Fibroblast of the conjunctiva (primary cell): ENCODE data around the gene MASP2.
A peak's percentile ranks its signal among the peaks of the same experiment; 100 is the strongest.
"Not testable (repeated sequence)": the region's sequence is repeated elsewhere in the genome, so short reads cannot be mapped to it uniquely, and the experiment has no call there.

Experiments
- DNase-seq: peaks from one replicate; pipeline ENCODE4 v3.0.0-alpha.2; 2010; ENCODE audit warnings: low read depth

The MASP2 gene

DNA sequence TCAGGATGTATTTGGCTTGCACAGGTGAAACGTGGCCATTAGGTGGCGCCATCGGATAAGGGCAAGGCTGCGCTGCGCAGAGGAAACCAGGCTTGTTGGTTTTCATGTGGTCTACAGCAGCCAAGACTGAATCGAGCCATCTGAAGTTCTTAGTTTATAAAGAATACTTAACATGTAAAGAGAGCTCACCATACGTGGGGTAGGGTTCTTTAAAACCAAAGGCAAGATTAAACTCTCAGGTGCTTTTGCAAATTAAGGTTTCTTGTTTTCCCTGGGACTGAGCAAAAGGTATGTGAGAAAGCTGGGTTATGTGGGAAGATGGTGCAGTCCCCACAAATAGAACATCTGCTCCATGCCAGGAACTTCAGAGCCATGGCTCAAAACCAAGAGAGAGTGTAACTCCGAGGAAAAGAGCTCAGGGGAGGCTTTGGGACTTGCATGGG lies 9.3 kb downstream of the MASP2 start:
- peak; percentile 83 for DNase-seq

DNA sequence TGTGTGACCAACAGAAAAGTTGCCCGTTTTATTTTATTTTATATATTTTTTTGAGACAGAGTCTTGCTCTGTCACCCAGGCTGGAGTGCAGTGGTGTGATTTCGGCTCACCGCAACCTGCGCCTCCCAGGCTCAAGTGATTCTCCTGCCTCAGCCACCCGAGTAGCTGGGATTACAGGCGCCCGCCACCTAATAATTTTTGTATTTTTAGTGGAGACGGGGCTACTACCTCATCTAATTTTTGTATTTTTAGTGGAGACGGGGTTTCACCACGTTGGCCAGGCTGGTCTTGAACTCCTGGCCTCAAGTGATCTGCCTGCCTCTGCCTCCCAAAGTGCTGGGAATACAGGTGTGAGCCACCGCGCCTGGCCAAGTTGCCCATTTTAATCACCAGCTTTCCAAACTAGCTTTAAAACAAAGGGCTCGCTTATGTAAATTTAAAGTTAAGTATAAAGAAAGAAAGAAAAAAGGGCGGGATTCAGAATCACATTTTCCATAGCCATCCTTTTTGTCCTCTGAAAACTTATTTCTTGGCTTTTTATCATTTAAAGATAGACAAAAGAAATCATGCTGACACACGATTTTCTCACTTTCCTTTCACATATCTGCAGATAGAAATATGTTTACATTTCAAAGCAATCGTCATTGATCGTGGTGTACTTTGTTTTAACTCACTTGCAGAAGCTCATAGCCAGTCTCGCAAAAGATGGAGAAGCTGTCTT lies 9.9 kb downstream of the MASP2 start:
- DNase-seq: not testable (repeated sequence)

DNA sequence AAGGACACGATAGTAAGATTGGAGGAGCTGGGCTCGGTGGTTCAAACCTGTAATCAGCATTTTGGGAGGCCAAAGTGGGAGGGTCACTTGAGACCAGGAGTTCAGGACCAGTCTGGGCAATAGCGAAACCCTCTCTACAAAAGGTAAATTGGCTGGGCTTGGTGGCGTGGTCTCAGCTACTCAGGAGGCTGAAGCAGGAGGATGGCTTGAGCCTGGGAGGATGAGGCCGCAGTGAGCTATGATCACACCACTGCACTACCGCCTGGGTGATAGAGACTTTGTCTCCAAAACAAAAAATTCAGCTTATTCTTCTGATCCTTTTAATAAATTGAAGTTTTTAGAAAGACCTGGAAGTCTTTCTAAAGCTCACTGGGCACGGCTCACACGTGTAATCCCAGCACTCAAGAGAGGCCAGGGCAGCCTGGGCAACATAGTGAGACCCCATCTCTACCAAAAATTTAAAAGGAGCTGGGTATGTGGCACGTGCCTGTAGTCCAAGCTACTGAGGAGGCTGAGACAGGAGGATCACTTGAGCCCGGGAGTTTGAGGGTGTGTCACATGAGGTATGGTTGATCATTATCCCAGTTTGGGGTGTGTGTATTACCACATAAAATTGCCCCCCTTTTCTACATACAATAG lies 15.3 kb downstream of the MASP2 start:
- no peak for DNase-seq

DNA sequence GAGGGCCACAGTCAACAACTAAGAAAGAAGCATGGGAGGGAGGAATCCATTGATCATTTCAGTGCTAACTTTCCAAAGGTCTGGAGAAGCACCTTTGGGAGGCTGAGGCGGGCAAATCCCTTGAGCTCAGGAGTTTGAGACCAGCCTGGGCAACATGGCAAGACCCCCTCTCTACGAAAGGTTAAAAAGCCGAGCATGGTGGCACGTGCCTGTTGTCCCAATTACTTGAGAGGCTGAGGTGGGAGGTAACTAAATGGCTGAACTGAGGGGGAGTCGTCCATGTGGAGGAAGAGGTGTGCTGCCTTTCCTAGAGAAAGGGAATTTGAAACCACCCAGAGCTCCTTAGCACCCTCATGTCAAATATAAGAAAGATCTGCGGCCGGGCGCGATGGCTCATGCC lies 16.2 kb downstream of the MASP2 start:
- DNase-seq: no peak

DNA sequence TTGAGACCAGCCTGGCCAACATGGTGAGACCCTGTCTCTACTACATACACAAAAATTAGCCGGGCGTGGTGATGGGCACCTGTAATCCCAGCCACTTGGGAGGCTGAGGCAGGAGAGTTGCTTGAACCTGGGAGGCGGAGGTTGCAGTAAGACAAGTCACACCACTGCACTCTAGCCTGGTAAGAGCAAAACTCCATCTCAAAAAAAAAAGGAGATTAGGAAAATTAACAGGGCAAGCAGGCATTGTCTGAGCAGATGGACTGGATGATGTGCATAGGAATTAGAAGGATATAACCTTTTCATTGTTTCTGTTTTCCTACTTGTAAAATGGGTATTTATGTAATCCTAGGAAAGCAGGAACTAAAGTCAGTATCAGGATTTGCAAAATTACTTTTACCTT lies 19.0 kb downstream of the MASP2 start:
- DNase-seq: no peak

DNA sequence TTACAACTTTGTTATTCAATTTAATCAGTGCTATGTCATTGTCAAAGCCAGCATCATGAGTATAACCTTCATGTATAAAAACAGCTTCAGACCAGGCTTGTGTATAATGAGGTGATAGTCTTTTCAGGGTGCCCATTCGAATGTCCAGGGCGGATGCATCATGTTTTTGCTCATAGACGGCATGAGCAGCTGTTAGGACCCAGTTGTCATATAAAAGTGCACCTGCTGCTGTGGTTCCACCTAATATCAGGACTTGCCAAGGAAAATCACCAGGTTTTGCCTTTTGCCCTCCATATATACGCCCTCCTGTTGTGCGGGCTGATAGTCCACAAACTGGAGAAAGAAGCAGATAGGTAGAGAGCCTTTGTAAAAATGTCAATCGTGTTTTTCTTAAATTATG lies 19.7 kb downstream of the MASP2 start:
- no peak for DNase-seq

DNA sequence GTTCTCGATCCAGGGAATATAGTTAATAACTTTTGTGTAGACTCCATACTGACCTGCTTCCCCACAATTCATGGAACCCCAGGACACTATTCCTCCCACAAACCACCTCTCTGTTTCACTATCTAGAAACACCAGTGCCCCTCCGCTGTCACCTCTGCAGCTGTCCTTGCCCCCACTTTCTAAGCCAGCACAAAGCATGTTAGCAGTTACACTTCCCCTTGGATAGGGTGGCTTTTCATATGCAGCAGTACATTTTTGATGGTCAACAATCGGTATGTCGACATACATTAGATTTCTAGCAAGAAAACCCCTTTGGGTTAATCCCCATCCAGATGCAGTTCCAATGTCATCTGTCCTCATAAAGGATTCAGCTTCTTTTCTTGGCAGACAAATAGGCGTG lies 20.1 kb downstream of the MASP2 start:
- DNase-seq: no peak

DNA sequence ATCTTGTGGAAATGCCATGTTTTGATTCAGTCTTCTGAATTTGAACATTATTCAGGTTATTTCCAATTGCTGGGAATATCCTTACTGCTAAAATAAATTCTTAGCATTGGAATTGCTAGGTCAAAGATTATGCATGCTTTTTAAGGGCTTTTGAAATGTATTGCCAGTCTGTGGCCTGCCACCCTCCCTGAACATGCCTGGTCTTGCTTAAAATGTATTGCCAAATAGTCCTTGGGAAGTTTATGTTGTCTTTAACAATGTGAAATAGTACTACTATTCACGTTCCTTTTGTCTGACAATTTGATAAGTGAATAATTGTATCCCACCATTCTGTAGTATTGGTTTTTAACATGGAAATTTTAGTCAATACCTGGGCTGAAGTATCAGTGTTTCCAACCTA lies 21.0 kb downstream of the MASP2 start:
- no peak for DNase-seq

DNA sequence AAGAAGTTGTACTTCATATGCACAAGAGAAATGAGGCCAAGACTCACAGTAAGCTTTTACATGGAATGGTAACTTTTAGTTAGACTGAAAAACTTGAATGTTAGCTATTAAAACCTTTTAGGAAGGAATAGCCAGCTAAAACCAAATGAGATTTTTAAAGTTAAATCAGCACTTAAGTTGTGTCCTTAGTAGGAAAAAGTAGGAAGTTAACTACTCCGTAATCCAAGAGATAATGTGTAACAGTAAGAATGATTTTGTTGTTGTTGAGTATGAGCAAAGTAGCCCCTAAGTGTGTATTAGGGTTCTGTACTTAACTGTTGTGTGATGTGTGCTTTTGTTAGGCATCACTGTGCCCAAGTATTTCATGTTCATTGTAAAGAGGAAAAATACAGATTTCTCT lies 21.4 kb downstream of the MASP2 start:
- DNase-seq: no peak

DNA sequence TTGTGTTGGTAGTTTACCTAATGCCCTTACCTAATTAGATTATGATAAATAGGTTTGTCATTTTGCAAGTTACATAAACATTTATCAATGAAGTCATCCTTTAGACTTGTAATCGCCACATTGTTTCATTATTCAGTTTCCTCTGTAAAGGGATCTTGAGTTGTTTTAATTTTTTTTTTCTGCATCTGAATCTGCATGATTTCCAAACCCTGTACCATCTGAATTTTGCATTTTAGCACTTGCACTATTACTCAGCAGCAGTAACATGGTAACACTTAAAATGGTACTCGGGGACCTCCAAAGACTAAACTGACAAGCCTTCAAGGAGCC lies 22.2 kb downstream of the MASP2 start:
- DNase-seq: no peak

DNA sequence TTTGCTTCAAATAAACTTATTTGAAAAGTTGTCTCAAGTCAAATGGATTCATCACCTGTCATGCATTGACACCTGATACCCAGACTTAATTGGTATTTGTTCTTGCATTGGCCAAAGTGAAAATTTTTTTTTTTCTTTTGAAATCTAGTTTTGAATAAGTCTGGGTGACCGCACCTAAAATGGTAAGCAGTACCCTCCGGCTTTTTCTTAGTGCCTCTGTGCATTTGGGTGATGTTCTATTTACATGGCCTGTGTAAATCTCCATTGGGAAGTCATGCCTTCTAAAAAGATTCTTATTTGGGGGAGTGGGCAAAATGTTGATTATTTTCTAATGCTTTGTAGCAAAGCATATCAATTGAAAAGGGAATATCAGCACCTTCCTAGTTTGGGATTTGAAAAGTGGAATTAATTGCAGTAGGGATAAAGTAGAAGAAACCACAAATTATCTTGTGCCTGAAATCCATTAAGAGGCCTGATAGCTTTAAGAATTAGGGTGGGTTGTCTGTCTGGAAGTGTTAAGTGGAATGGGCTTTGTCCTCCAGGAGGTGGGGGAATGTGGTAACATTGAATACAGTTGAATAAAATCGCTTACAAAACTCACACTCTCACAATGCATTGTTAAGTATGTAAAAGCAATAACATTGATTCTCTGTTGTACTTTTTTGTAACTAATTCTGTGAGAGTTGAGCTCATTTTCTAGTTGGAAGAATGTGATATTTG lies 22.7 kb downstream of the MASP2 start:
- DNase-seq: no peak

DNA sequence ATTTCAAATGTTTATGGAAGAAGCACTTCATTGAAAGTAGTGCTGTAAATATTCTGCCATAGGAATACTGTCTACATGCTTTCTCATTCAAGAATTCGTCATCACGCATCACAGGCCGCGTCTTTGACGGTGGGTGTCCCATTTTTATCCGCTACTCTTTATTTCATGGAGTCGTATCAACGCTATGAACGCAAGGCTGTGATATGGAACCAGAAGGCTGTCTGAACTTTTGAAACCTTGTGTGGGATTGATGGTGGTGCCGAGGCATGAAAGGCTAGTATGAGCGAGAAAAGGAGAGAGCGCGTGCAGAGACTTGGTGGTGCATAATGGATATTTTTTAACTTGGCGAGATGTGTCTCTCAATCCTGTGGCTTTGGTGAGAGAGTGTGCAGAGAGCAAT lies 23.8 kb downstream of the MASP2 start:
- DNase-seq: no peak

DNA sequence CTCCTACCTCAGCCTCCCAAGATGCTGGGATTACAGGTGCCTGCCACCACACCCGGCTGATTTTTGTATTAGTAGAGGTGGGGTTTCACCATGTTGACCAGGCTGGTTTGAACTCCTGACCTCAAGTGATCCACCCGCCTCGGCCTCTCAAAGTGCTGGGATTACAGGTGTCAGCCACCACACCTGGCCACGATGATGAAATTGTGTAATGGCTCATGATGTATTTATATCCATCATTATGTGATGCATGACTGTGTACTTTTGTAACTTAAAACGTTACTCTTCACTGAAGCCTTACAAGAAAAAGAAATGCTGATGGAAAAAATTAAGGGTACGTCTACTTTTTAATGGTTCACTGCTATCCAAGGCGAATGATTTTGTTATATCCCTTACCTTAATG lies 27.1 kb downstream of the MASP2 start:
- DNase-seq: no peak

DNA sequence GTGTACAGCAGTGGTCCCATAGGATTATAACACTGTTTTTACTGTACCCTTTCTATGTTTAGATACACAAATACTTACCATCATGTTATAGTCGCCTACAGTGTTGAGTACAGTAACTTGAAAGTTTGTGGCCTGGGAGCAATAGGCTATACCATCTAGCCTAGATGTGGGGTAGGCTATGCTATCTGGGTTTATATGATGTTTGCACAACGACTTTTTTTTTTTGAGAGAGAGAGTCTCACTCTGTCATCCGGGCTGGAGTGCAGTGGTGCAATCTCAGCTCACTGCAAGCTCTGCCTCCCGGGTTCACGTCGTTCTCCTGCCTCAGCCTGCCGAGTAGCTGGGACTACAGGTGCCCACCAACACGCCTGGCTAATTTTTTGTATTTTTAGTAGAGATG lies 27.7 kb downstream of the MASP2 start:
- DNase-seq: not testable (repeated sequence)

DNA sequence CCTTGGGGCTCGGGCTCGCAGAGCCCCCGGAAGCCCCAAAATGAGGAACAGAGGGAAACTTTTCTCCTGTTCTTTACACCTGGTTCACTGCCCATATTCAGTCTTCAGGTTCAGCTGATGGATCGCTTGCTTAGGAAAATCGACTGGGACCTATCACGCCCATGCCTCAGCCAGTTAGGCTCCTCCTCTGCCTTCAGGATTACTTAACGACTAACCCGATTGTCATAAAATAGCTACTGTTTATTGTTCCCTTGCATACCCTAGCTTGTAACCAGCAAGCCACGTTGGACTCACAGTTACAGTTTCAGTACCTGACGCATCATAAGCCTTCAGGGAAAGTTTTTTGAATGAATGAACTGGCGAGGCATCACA lies 33.9 kb downstream of the MASP2 start:
- no peak for DNase-seq

DNA sequence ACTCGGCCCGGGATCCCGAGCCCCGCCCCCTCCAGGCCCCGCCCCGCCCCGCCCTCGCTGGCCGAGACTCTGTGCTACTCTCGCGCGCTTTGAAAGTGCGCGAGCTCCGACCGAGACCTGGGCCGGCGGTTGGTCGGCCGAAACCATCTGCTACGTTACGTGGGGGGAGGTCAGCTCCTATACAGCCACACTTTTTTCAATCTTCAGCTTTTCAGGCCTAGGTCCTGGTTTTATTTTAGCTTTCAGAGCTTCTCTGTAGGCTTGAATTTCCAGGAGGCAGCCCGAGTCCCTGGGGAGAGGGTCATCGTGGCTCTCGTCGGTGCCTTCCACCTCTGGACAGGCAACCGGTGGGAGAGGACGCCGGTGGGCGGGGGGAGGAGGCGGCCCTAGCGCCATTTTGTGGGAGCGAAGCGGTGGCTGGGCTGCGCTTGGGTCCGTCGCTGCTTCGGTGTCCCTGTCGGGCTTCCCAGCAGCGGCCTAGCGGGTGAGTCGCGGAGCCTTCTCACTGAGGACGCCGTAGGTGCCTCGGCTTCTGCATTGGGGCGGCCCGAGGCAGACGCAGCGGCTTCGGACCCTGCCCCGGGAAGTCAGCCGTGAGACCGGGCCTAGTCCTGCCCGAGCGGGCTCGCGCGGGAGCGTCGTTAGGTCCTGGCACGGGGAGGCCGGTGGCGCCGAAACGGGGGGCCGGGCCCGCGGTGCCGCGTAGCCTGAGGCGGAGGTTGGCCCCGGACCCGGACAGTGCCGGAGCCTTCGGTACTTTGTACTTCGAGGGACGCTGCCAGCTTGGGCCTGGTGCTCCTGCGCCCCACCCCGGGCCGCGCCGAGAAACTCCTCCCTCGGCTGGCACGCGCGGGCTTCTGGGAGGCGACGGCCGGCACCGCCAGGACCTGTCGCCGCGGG lies 34.5 kb downstream of the MASP2 start, which contains the start of gene TARDBP:
TARDBP (plus strand) TSS at position 395 of the 900 bp plus-strand sequence. CDS start 1,074 bp downstream, outside the sequence.
- peak; percentile 53 for DNase-seq

DNA sequence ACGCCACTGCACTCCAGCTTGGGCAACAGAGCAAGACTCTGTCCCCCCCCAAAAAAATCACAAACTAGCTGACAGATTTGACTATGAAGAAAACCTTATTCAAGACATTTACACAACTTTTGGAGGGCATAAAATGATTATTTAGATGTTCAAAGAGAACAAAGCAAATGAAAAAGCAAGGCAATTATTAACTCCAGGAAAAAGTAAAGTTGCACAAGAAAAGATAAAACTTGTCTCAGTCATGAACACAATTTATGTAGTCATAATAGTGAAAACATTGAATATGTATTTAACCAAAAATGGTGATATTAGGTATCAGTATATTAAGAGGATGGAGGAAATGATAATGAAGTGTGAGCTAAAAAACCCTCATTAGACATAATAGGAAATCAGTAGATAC lies 46.5 kb downstream of the MASP2 start:
- no peak for DNase-seq

DNA sequence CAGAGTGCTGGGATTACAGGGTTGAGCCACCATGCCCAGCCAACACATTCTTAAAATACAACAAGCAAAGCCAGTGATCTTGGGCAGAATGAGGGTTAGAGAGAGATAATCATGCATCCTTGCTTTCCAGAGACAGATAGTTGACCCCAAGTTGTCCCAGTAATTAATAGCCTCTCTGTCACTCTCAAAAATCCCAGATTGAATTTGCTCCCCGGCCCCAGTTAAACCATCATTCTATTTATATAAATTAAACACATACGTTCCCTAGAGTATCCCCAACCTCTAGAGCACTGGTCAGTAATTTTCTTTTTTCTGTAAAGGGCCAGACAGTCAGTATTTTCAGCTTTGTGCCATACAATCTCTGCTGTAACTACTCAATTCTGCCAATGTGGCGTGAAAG lies 50.9 kb downstream of the MASP2 start:
- DNase-seq: no peak

DNA sequence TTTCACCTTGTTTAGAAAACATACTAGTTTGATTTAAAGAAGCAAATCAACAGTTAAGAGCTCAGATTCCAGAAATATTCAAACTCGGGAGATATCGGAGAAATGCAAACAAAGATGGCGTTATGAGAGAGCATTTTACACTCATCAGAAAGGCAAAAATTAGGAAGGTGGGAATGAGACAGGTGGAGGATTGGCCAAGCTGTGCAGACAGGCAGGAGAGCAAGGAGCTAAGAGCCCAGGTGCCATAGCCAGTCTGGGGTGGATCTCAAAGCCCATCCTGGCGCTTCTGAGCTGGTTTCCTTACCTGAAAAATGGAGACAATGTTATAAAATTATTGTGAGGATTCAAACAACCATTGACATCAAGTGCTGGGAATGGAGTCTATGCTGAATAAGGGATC lies 54.2 kb downstream of the MASP2 start:
- DNase-seq: no peak

DNA sequence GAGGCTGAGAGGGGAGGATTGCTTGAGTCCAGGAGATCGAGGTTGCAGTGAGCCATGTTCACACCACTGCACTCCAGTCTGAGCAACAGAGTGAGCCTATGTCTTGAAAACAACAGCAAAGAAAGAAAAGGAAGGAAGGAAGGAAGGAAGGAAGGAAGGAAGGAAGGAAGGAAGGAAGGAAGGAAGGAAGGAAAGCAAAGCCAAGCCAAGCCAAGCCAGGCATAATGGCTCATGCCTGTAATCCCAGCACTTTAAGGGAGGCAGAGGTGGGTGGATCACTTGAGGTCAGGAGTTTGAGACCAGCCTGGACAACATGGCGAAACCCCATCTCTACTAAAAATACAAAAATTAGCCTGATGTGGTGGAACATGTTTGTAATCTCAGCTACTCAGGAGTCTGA lies 55.0 kb downstream of the MASP2 start:
- not testable (repeated sequence) for DNase-seq

DNA sequence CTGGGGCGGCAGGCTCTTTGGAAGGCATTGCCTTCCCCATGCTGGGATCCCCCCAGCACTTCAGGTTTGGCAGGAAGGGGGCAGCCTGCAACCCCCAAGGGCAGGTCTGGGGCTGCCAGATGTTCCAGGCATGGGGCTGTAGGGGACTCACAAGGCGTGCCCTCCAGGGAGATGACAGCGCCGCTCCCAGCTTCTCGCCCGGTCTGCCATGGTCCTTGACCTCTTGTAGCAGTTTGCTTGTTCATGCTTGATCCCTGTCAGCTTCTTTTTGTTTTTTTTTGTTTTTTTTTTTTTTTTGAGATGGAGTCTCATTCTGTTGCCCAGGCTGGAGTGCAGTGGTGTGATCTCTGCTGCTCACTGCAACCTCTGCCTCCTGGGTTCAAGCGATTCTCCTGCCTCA lies 56.2 kb downstream of the MASP2 start:
- DNase-seq: no peak

DNA sequence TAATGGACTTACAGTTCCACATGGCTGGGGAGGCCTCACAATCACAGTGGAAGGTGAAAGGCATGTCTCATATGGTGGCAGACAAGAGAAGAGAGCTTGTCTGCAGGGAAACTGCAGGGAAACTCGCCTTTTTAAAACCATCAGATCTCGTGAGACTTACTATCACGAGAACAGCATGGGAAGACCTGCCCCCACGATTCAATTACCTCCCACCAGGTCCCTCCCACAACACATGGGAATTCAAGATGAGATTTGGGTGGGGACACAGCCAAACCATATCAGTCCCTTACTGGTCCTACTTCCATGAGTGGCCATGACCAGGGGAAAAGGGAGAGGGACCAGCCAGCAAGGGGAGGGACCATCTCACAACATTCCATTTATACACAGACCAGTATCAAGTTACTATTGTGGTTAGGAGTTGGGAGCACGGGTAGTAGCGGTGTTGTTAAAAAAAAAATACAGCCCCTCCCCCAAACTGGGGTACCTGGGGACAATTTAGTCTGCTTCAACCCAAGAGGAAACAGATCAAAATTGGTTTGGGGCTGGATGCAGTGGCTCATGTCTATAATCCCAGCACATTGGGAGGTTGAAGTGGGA lies 57.0 kb downstream of the MASP2 start:
- not testable (repeated sequence) for DNase-seq
